HL-60 (cell line): ENCODE results near the gene GLI3.

ENCODE experiments used
- DNase-seq, 2 experiments: peaks; one replicate each; pipeline ENCODE4 v3.0.0-alpha.2; 2010 to 2020; ENCODE audit warnings: low read depth in 1 of 2, low spot score in 1 of 2
- H3K27ac ChIP-seq: fragments of 250-450 bp; sonication (Bioruptor Pico); replicated peaks from 2 replicates; pipeline ENCODE4 v1.5.1; 2020; ENCODE audit warnings: mild to moderate bottlenecking, moderate library complexity
- H3K27me3 ChIP-seq: fragments of 250-450 bp; sonication (Bioruptor Pico); 2 replicates; pipeline ENCODE4 v1.5.1; 2021; ENCODE audit warnings: mild to moderate bottlenecking, moderate library complexity; ENCODE audit not compliant: insufficient read depth, poor library complexity, severe bottlenecking
- H3K4me3 ChIP-seq: replicated peaks from 2 replicates; pipeline ENCODE4 v1.5.1; 2011; ENCODE audit warnings: mild to moderate bottlenecking, control low read depth, low read length; ENCODE audit not compliant: insufficient read depth
- CTCF ChIP-seq: IDR thresholded peaks from one replicate; pipeline ENCODE4 v1.5.1; 2011; ENCODE audit warnings: low read length, control low read depth, inconsistent platforms; ENCODE audit not compliant: insufficient read depth
- GABPA ChIP-seq: IDR thresholded peaks from 2 replicates; pipeline ENCODE4 v1.6.1; 2012; ENCODE audit warnings: low read depth
- POLR2AphosphoS5 ChIP-seq: IDR thresholded peaks from 2 replicates; pipeline ENCODE4 v1.6.1; 2012; ENCODE audit warnings: low read depth
- REST ChIP-seq: IDR thresholded peaks from 2 replicates; pipeline ENCODE4 v1.6.1; 2012; ENCODE audit warnings: low read depth; ENCODE audit not compliant: insufficient replicate concordance
- SPI1 ChIP-seq: IDR thresholded peaks from 2 replicates; pipeline ENCODE4 v1.6.1; 2012; ENCODE audit warnings: low read depth, mild to moderate bottlenecking, borderline replicate concordance

The GLI3 gene

GRCh38 chr7:42102301-42102700 is 134.7 kb downstream of the GLI3 start:
- DNase-seq: no peak
- Histone ChIP-seq H3K27ac (no peak overlapping the region), H3K4me3 (no peak overlapping the region), H3K27me3 (no peaks in the 10 kb centered on the region)
- no peak for TF ChIP-seq SPI1
- no peak for TF ChIP-seq POLR2AphosphoS5
- no peak for TF ChIP-seq GABPA
- no peak for TF ChIP-seq CTCF
- TF ChIP-seq REST: no peak

GRCh38 chr7:42100156-42100508 is 136.9 kb downstream of the GLI3 start:
- no peak for TF ChIP-seq REST
- TF ChIP-seq GABPA: no peak
- no peak for TF ChIP-seq SPI1
- TF ChIP-seq CTCF: no peak
- TF ChIP-seq POLR2AphosphoS5: no peak
- no peak overlapping the region for H3K27ac ChIP-seq
- no peak overlapping the region for H3K4me3 ChIP-seq
- H3K27me3 ChIP-seq: no peaks in the 10 kb centered on the region
- DNase-seq: peak; percentile 36 to 38

- H3K27ac ChIP-seq: no peak overlapping the region
- no peak overlapping the region for H3K4me3 ChIP-seq
- TF ChIP-seq GABPA: no peak
- no peak for TF ChIP-seq SPI1
- TF ChIP-seq REST: no peak
- TF ChIP-seq POLR2AphosphoS5: no peak
- no peak for TF ChIP-seq CTCF
- H3K27me3 ChIP-seq: no peaks in the 10 kb centered on the region
- no peak for DNase-seq
These were observed 137.4 kb downstream of the GLI3 start for GRCh38 chr7:42099470-42100155.
